Mesendoderm (in vitro differentiated cells): ENCODE measurements around the gene CEP41.
A peak's percentile ranks its signal among the peaks of the same experiment; 100 is the strongest.
"Not testable (repeated sequence)": the region's sequence is repeated elsewhere in the genome, so short reads cannot be mapped to it uniquely, and the experiment has no call there.

Experiments
- DNase-seq: peaks from one replicate; pipeline ENCODE4 v3.0.0; 2013
- H2AK5ac ChIP-seq: 2 replicates; pipeline ENCODE4 v1.6.1; 2013; ENCODE audit warnings: low read length, inconsistent platforms
- H2BK120ac ChIP-seq: 2 replicates; pipeline ENCODE4 v1.6.1; 2013; ENCODE audit warnings: low read depth, mild to moderate bottlenecking, low read length, moderate library complexity, mixed read lengths
- H2BK15ac ChIP-seq: replicated peaks from 2 replicates; pipeline ENCODE4 v1.6.1; 2013; ENCODE audit warnings: low read depth, mild to moderate bottlenecking, moderate library complexity
- H2BK5ac ChIP-seq: 2 replicates; pipeline ENCODE4 v1.6.1; 2013; ENCODE audit warnings: low read length, inconsistent platforms
- H3K18ac ChIP-seq: 2 replicates; pipeline ENCODE4 v1.6.1; 2013; ENCODE audit warnings: mild to moderate bottlenecking, low read length, mixed read lengths
- H3K23ac ChIP-seq: one replicate; pipeline ENCODE4 v1.6.1; 2013; ENCODE audit warnings: low read length
- H3K27ac ChIP-seq: 2 replicates; pipeline ENCODE4 v1.5.1; 2013; ENCODE audit warnings: low read depth, mild to moderate bottlenecking, inconsistent platforms, low read length, moderate library complexity
- H3K27me3 ChIP-seq: 2 replicates; pipeline ENCODE4 v1.6.1; 2013; ENCODE audit warnings: low read length, control low read depth, mild to moderate bottlenecking, inconsistent platforms; ENCODE audit not compliant: insufficient read depth, poor library complexity
- H3K36me3 ChIP-seq: 2 replicates; pipeline ENCODE4 v1.6.1; 2013; ENCODE audit warnings: low read length, inconsistent platforms; ENCODE audit not compliant: control insufficient read depth, insufficient read depth
- H3K4ac ChIP-seq: one replicate; pipeline ENCODE4 v1.6.1; 2013; ENCODE audit warnings: low read depth, mild to moderate bottlenecking, low read length, moderate library complexity
- H3K4me1 ChIP-seq: 2 replicates; pipeline ENCODE4 v1.6.1; 2013; ENCODE audit warnings: low read depth, low read length, inconsistent platforms; ENCODE audit not compliant: control insufficient read depth
- H3K4me2 ChIP-seq: 2 replicates; pipeline ENCODE4 v1.6.1; 2013; ENCODE audit warnings: low read length
- H3K4me3 ChIP-seq: 2 replicates; pipeline ENCODE4 v1.5.1; 2013; ENCODE audit warnings: mild to moderate bottlenecking, low read length
- H3K56ac ChIP-seq: one replicate; pipeline ENCODE4 v1.6.1; 2013; ENCODE audit warnings: low read length
- H3K79me1 ChIP-seq: 2 replicates; pipeline ENCODE4 v1.6.1; 2013; ENCODE audit warnings: low read length, inconsistent platforms
- H3K79me2 ChIP-seq: 2 replicates; pipeline ENCODE4 v1.6.1; 2013; ENCODE audit warnings: mild to moderate bottlenecking, low read length; ENCODE audit not compliant: control insufficient read depth, insufficient read depth
- H3K9ac ChIP-seq: 2 replicates; pipeline ENCODE4 v1.6.1; 2013; ENCODE audit warnings: low read length, inconsistent platforms
- H4K5ac ChIP-seq: one replicate; pipeline ENCODE4 v1.6.1; 2013; ENCODE audit warnings: low read length
- H4K8ac ChIP-seq: one replicate; pipeline ENCODE4 v1.6.1; 2013; ENCODE audit warnings: low read depth, mild to moderate bottlenecking, control low read depth, low read length, moderate library complexity
- WGBS: extraction: QIAGEN DNeasy Blood & Tissue Kit; methylation state at CpG from one replicate; pipeline ENCODE4 v1.1.7; 2013; ENCODE audit warnings: low lambda C conversion rate, missing lambda C conversion rate; ENCODE audit not compliant: insufficient coverage; ENCODE audit errors: extremely low coverage; 5-methylcytosine and 5-hydroxymethylcytosine counted together

The CEP41 gene

GRCh38 chr7:130451344-130451743 lies 10.5 kb upstream of the CEP41 start:
- no CpG with 5 or more reads among the region's 3 CpGs for WGBS
- not testable (repeated sequence) for H3K27me3 ChIP-seq

GRCh38 chr7:130446259-130446658 lies 5.4 kb upstream of the CEP41 start:
- Histone ChIP-seq H3K27ac (no peak overlapping the region), H3K56ac (no peak overlapping the region), H2BK120ac (no peak overlapping the region), H2AK5ac (no peak overlapping the region), H2BK15ac (no peak overlapping the region), H3K4me3 (no peak overlapping the region), H3K79me2 (no peaks in the 10 kb centered on the region), H3K79me1 (no peaks in the 10 kb centered on the region), H3K23ac (no peak overlapping the region), H3K18ac (no peak overlapping the region), H3K27me3 (no peaks in the 10 kb centered on the region), H4K5ac (no peak overlapping the region), H3K36me3 (no peaks in the 10 kb centered on the region), H3K4me2 (no peak overlapping the region), H4K8ac (no peak overlapping the region), H3K4ac (no peak overlapping the region), H3K9ac (no peak overlapping the region), H2BK5ac (no peak overlapping the region), H3K4me1 (peaks cover 3% of the 10 kb centered on the region)
- WGBS: no CpG with 5 or more reads among the region's 3 CpGs
- no peak for DNase-seq

More at GRCh38 chr7:130451344-130451743, 10.5 kb upstream of the CEP41 start:
- not testable (repeated sequence) for H3K4me2 ChIP-seq, H3K79me2 ChIP-seq, DNase-seq, H2BK120ac ChIP-seq, H4K8ac ChIP-seq, H3K4ac ChIP-seq, H3K23ac ChIP-seq, H3K36me3 ChIP-seq, H2AK5ac ChIP-seq, H3K4me1 ChIP-seq, H3K79me1 ChIP-seq, H4K5ac ChIP-seq, H3K56ac ChIP-seq, H2BK5ac ChIP-seq, H3K9ac ChIP-seq, H3K18ac ChIP-seq, H2BK15ac ChIP-seq, H3K4me3 ChIP-seq, H3K27ac ChIP-seq

DNA sequence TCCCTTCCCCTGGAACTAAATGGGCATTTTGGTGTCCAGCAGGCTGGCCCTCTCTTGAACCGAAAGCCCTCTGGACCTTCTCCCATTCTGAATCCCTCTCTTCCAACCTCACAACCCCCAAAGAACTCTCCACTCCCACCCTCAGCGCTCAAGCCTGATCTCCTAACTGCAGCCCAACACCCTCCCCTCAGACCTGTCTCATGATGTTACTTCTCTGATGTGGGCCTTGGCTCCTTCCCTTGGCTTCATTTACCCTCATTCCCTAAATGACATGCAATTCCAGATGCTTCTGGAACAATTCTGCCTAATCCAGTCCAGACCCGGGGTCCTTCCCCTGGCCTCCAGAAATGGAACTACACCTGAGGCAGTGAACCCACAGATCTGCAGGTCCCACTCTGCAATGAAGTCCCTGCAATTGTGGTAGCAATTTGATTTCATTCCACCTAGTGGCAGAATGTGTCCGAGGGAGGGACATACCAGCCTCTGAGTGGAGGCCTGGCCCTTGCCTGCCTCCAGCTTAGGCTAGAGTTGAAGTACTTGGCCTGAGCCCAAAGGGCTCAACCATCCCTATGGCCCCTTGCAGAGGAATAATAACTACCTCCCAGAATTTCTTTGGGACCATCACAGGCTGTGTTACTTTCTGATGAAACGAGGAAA lies 4.1 kb upstream of the CEP41 start:
- no peaks in the 10 kb centered on the region for H3K79me1 ChIP-seq
- peak; percentile 23 for DNase-seq
- no peak overlapping the region for H4K8ac ChIP-seq
- H3K4ac ChIP-seq: no peak overlapping the region
- H3K27ac ChIP-seq: no peak overlapping the region
- no peak overlapping the region for H3K56ac ChIP-seq
- H3K18ac ChIP-seq: no peak overlapping the region
- H4K5ac ChIP-seq: no peak overlapping the region
- H3K4me2 ChIP-seq: no peak overlapping the region
- no CpG with 5 or more reads among the region's 5 CpGs for WGBS
- no peak overlapping the region for H3K4me3 ChIP-seq
- no peak overlapping the region for H3K23ac ChIP-seq
- no peak overlapping the region for H2BK120ac ChIP-seq
- peaks cover 6% of the 10 kb centered on the region for H3K4me1 ChIP-seq
- H2AK5ac ChIP-seq: no peak overlapping the region
- H2BK15ac ChIP-seq: no peak overlapping the region
- no peaks in the 10 kb centered on the region for H3K36me3 ChIP-seq
- no peak overlapping the region for H2BK5ac ChIP-seq
- no peak overlapping the region for H3K9ac ChIP-seq
- H3K79me2 ChIP-seq: no peaks in the 10 kb centered on the region
- H3K27me3 ChIP-seq: no peaks in the 10 kb centered on the region

- no peak overlapping the region for H3K27ac ChIP-seq
Measured at GRCh38 chr7:130444234-130444633, 3.4 kb upstream of the CEP41 start.

GRCh38 chr7:130442601-130443000 lies 1.8 kb upstream of the CEP41 start:
- no peak overlapping the region for H4K8ac ChIP-seq
- H3K4me1 ChIP-seq: peaks cover 6% of the 10 kb centered on the region
- H2BK15ac ChIP-seq: no peak overlapping the region
- no CpG with 5 or more reads among the region's 7 CpGs for WGBS
- no peak overlapping the region for H3K18ac ChIP-seq
- H3K27ac ChIP-seq: no peak overlapping the region
- H3K4ac ChIP-seq: no peak overlapping the region
- DNase-seq: no peak
- no peak overlapping the region for H3K4me2 ChIP-seq
- H3K36me3 ChIP-seq: no peaks in the 10 kb centered on the region
- no peak overlapping the region for H2BK120ac ChIP-seq
- no peak overlapping the region for H2AK5ac ChIP-seq
- no peaks in the 10 kb centered on the region for H3K27me3 ChIP-seq
- H3K79me2 ChIP-seq: no peaks in the 10 kb centered on the region
- H2BK5ac ChIP-seq: no peak overlapping the region
- no peak overlapping the region for H3K9ac ChIP-seq
- H3K56ac ChIP-seq: no peak overlapping the region
- H3K79me1 ChIP-seq: no peaks in the 10 kb centered on the region
- H3K23ac ChIP-seq: no peak overlapping the region
- H4K5ac ChIP-seq: no peak overlapping the region
- H3K4me3 ChIP-seq: no peak overlapping the region

More at GRCh38 chr7:130444234-130444633, 3.4 kb upstream of the CEP41 start:
- H4K5ac ChIP-seq: no peak overlapping the region
- no peak overlapping the region for H3K4me2 ChIP-seq
- H3K36me3 ChIP-seq: no peaks in the 10 kb centered on the region
- H4K8ac ChIP-seq: no peak overlapping the region
- no peak for DNase-seq
- H3K79me1 ChIP-seq: no peaks in the 10 kb centered on the region
- H3K4ac ChIP-seq: no peak overlapping the region
- H3K23ac ChIP-seq: no peak overlapping the region
- no peak overlapping the region for H3K18ac ChIP-seq
- H3K79me2 ChIP-seq: no peaks in the 10 kb centered on the region
- no peak overlapping the region for H2AK5ac ChIP-seq
- H3K4me1 ChIP-seq: peaks cover 6% of the 10 kb centered on the region
- no peak overlapping the region for H2BK15ac ChIP-seq
- H3K4me3 ChIP-seq: no peak overlapping the region
- H2BK5ac ChIP-seq: no peak overlapping the region
- no peaks in the 10 kb centered on the region for H3K27me3 ChIP-seq
- H3K9ac ChIP-seq: no peak overlapping the region
- no CpG with 5 or more reads among the region's 3 CpGs for WGBS
- no peak overlapping the region for H2BK120ac ChIP-seq
- no peak overlapping the region for H3K56ac ChIP-seq

DNA sequence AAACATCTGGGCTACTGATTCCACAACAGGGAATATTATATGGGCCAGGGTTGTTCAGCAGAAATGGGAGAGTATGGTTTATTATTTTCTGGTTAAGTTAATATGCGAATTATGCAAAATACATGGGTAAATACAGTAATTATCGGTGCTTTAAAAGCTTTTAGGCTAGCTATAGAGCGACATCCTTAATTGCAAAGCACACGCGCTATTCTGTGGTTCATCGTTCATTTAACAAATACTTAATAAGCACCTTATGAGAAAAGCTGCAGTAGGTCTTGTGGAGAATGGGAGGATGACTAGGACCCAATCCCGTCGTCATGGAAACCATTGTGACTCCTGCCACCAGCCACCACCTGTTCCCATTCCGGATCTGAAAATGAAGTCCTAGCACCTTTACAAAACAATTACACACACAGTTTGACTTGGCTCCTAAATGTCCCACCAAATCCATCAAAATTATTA lies 623 bp upstream of the CEP41 start:
- Histone ChIP-seq H2BK15ac (peak overlapping the region; percentile 41), H3K56ac (peak overlapping the region; percentile 84), H2BK5ac (no peak overlapping the region), H2AK5ac (no peak overlapping the region), H3K9ac (peak overlapping the region; percentile 73), H3K27me3 (no peaks in the 10 kb centered on the region), H3K79me1 (no peaks in the 10 kb centered on the region), H3K4me3 (peak overlapping the region; percentile 30), H3K36me3 (no peaks in the 10 kb centered on the region), H3K18ac (no peak overlapping the region), H3K4me2 (peak overlapping the region; percentile 81), H3K79me2 (no peaks in the 10 kb centered on the region), H3K23ac (no peak overlapping the region), H3K4ac (no peak overlapping the region), H3K27ac (peak overlapping the region; percentile 37), H4K5ac (no peak overlapping the region), H4K8ac (no peak overlapping the region), H2BK120ac (peak overlapping the region; percentile 39), H3K4me1 (peaks cover 6% of the 10 kb centered on the region)
- DNase-seq: peak; percentile 86
- no CpG with 5 or more reads among the region's 9 CpGs for WGBS
